Measurements from ENCODE around the gene SLC24A3.

SLC24A3 gene

GRCh38 chr20:19715986-19716385 lies 503.5 kb downstream of the SLC24A3 start:
- Mint-ChIP-seq H3K9me3 (ENCODE audit: low read depth) (no peaks in the 10 kb centered on the region), H3K4me3 (no peak overlapping the region), H3K36me3 (peaks cover 2% of the 10 kb centered on the region), H3K27me3 (no peaks in the 10 kb centered on the region), H3K27ac (no peak overlapping the region), H3K4me1 (ENCODE audit: low read depth) (no peaks in the 10 kb centered on the region)

- Mint-ChIP-seq H3K9me3 (ENCODE audit: low read depth) (no peaks in the 10 kb centered on the region), H3K36me3 (peaks cover 2% of the 10 kb centered on the region), H3K27me3 (no peaks in the 10 kb centered on the region), H3K4me3 (no peak overlapping the region), H3K4me1 (ENCODE audit: low read depth) (no peaks in the 10 kb centered on the region), H3K27ac (no peak overlapping the region)
Measured at GRCh38 chr20:19718880-19719279, 506.4 kb downstream of the SLC24A3 start.

- H3K9me3 Mint-ChIP-seq (ENCODE audit: low read depth) = no peaks in the 10 kb centered on the region
- H3K27ac Mint-ChIP-seq = no peak overlapping the region
- H3K27me3 Mint-ChIP-seq = no peaks in the 10 kb centered on the region
- peaks cover 2% of the 10 kb centered on the region for H3K36me3 Mint-ChIP-seq
- H3K4me1 Mint-ChIP-seq (ENCODE audit: low read depth) = no peaks in the 10 kb centered on the region
- no peak overlapping the region for H3K4me3 Mint-ChIP-seq
Measured at GRCh38 chr20:19720991-19721390, 508.5 kb downstream of the SLC24A3 start.

DNA sequence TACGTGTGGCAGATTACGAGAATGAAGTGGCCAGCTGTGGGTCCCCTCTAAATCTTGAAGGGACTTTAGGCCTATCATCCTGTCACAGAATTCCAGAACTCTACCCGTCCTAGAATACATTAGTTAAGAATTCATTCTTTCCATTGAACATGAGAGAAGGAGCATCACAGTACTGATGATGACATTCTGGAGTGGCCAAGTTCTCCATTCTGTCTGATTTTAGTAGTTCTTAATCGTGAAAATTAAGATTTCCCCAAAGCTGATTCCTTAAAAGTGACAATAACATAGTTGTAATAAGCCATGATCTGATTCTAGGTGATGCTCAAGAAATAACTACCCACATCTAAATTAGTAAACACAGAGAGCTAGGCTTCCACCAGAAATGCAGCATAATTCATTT lies 510.6 kb downstream of the SLC24A3 start:
- no peaks in the 10 kb centered on the region for H3K36me3 Mint-ChIP-seq
- no peak overlapping the region for H3K27ac Mint-ChIP-seq
- no peaks in the 10 kb centered on the region for H3K4me1 Mint-ChIP-seq (ENCODE audit: low read depth)
- no peaks in the 10 kb centered on the region for H3K9me3 Mint-ChIP-seq (ENCODE audit: low read depth)
- no peaks in the 10 kb centered on the region for H3K27me3 Mint-ChIP-seq
- H3K4me3 Mint-ChIP-seq = no peak overlapping the region

DNA sequence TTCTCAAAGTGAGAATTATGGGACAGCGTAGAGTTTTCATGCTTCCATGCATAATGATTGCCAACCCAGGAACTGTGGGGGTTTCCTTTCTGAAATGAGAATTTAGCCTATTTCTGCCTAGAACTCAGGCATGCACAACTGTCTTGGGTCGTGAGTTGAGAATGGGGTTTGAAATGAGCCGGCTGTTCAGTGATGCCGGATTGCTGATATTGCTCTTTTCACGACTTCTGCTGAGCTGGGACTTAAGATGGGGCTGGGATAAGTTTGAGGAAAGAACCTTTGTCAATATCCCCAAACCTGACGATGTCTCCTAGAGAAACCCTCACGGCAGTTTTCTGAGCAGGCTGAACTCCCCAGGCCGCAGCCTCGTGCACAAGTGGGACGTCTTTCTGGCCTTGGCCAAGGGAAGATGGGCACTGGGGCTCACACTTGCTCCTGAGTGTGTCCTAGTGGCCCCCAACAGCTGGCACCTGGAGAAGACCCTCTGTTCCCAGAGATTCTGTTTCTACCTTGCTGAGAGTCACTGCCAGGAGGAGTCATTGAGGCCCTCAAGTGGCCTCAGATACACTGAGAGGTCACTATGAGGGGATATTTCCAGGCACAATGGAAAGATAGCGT lies 511.5 kb downstream of the SLC24A3 start:
- Mint-ChIP-seq H3K9me3 (ENCODE audit: low read depth) (no peaks in the 10 kb centered on the region), H3K27ac (no peak overlapping the region), H3K27me3 (no peaks in the 10 kb centered on the region), H3K4me1 (ENCODE audit: low read depth) (no peaks in the 10 kb centered on the region), H3K36me3 (no peaks in the 10 kb centered on the region), H3K4me3 (no peak overlapping the region)

GRCh38 chr20:19725373-19725772 lies 512.9 kb downstream of the SLC24A3 start:
- Mint-ChIP-seq H3K36me3 (no peaks in the 10 kb centered on the region), H3K27ac (no peak overlapping the region), H3K4me1 (ENCODE audit: low read depth) (no peaks in the 10 kb centered on the region)

DNA sequence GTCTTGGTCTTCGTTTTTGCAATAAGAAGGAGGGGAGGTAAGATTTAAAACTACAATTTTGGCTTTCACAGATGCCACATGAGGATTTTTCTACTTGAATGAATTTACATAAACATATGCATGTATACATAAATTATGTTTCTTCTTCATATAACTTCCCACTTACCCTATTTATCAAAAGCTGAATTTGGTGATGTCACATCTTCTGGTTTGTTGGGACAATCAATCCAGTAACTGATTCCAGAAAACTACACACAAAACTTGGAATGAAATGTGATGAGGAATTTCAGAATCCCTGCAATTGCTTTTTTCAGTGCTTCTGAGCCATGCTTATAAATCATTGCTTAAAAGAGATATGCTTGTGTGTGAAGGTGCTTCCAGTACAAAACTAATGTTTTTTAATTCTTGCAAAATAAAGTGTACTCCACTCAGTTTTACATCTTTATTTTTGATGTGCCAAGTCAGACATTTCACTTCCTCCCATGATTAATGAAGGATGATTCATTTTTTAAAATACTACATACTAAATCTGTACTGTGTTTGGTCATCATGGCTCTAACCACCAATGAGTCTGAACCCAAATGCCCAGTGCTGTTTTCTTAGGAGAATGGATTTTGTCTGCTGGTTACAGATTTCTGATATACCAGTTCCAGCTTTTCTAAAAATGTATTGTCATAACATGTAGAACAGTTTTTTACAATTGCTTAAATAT lies 513.5 kb downstream of the SLC24A3 start:
- Mint-ChIP-seq H3K4me3 (no peak overlapping the region), H3K36me3 (no peaks in the 10 kb centered on the region), H3K4me1 (ENCODE audit: low read depth) (no peaks in the 10 kb centered on the region), H3K27me3 (no peaks in the 10 kb centered on the region), H3K27ac (no peak overlapping the region), H3K9me3 (ENCODE audit: low read depth) (no peaks in the 10 kb centered on the region)

More at GRCh38 chr20:19725373-19725772, 512.9 kb downstream of the SLC24A3 start:
- Mint-ChIP-seq H3K4me3 (no peak overlapping the region), H3K27me3 (no peaks in the 10 kb centered on the region), H3K9me3 (ENCODE audit: low read depth) (no peaks in the 10 kb centered on the region)

- no peaks in the 10 kb centered on the region for H3K36me3 Mint-ChIP-seq
- H3K27ac Mint-ChIP-seq = no peak overlapping the region
- H3K4me1 Mint-ChIP-seq (ENCODE audit: low read depth) = no peaks in the 10 kb centered on the region
- no peaks in the 10 kb centered on the region for H3K9me3 Mint-ChIP-seq (ENCODE audit: low read depth)
- H3K4me3 Mint-ChIP-seq = no peak overlapping the region
- H3K27me3 Mint-ChIP-seq = no peaks in the 10 kb centered on the region
Measured at GRCh38 chr20:19727251-19727847, 514.9 kb downstream of the SLC24A3 start.

DNA sequence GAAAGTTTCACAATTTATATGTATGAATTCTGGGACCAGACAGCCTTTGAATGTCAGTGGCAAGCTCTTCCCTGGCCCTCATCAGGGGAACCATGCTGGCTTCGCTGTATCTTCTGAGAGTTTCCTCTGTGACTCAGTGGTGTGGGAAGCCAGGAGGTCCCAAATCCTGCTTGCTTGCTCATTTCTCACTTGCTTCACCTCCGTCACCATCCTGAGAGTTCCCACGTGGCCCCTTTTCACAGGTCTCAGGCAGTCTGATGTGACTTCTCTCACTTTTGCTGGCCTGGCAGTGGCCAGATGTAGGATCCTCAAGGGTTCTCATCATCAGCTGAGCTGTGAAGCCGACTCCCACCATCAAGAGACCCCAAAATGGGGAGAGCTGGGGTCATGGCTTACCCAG lies 517.2 kb downstream of the SLC24A3 start:
- Mint-ChIP-seq H3K4me3 (no peak overlapping the region), H3K9me3 (ENCODE audit: low read depth) (no peaks in the 10 kb centered on the region), H3K4me1 (ENCODE audit: low read depth) (no peaks in the 10 kb centered on the region), H3K27ac (no peak overlapping the region), H3K27me3 (no peaks in the 10 kb centered on the region), H3K36me3 (no peaks in the 10 kb centered on the region)

- no peaks in the 10 kb centered on the region for H3K9me3 Mint-ChIP-seq (ENCODE audit: low read depth)
- H3K4me3 Mint-ChIP-seq = no peak overlapping the region
- no peak overlapping the region for H3K27ac Mint-ChIP-seq
- H3K27me3 Mint-ChIP-seq = no peaks in the 10 kb centered on the region
- H3K36me3 Mint-ChIP-seq = no peaks in the 10 kb centered on the region
- H3K4me1 Mint-ChIP-seq (ENCODE audit: low read depth) = no peaks in the 10 kb centered on the region
Measured at GRCh38 chr20:19730706-19731105, 518.3 kb downstream of the SLC24A3 start.

GRCh38 chr20:19734811-19735210 lies 522.4 kb downstream of the SLC24A3 start:
- Mint-ChIP-seq H3K4me3 (no peak overlapping the region), H3K27ac (no peak overlapping the region)

DNA sequence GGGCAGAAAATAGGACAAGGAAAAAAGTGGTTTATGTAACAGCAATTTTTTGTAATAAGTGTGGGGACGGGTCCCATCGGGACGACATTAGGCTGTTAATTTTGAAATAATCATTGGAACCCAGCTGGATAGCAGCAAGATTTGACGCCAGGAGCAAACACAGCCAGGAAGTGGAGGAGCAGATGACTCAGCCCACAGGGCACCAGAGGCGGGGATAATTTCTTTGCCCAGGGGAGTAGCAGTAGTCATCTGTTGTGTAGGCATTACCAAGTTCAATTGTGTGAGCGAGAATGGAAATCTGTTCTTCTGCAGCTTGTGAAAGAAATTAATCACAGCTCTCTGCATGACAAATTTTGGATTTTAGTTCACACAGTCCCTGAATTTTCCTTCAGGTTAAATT lies 523.0 kb downstream of the SLC24A3 start:
- no peaks in the 10 kb centered on the region for H3K9me3 Mint-ChIP-seq (ENCODE audit: low read depth)
- no peaks in the 10 kb centered on the region for H3K4me1 Mint-ChIP-seq (ENCODE audit: low read depth)

More at GRCh38 chr20:19734811-19735210, 522.4 kb downstream of the SLC24A3 start:
- H3K9me3 Mint-ChIP-seq (ENCODE audit: low read depth) = no peaks in the 10 kb centered on the region
- H3K36me3 Mint-ChIP-seq = no peaks in the 10 kb centered on the region
- peaks cover 3% of the 10 kb centered on the region for H3K27me3 Mint-ChIP-seq
- H3K4me1 Mint-ChIP-seq (ENCODE audit: low read depth) = no peaks in the 10 kb centered on the region

GRCh38 chr20:19737025-19737424 lies 524.6 kb downstream of the SLC24A3 start:
- H3K4me3 Mint-ChIP-seq = no peak overlapping the region
- no peaks in the 10 kb centered on the region for H3K36me3 Mint-ChIP-seq
- peaks cover 6% of the 10 kb centered on the region for H3K27me3 Mint-ChIP-seq
- H3K27ac Mint-ChIP-seq = no peak overlapping the region
- no peaks in the 10 kb centered on the region for H3K4me1 Mint-ChIP-seq (ENCODE audit: low read depth)
- H3K9me3 Mint-ChIP-seq (ENCODE audit: low read depth) = no peaks in the 10 kb centered on the region

More for the DNA sequence above, 523.0 kb downstream of the SLC24A3 start:
- Mint-ChIP-seq H3K36me3 (no peaks in the 10 kb centered on the region), H3K27ac (no peak overlapping the region), H3K27me3 (peaks cover 3% of the 10 kb centered on the region), H3K4me3 (no peak overlapping the region)

GRCh38 chr20:19738951-19739350 lies 526.5 kb downstream of the SLC24A3 start:
- no peak overlapping the region for H3K27ac Mint-ChIP-seq
- H3K4me3 Mint-ChIP-seq = no peak overlapping the region
- no peaks in the 10 kb centered on the region for H3K4me1 Mint-ChIP-seq (ENCODE audit: low read depth)
- no peaks in the 10 kb centered on the region for H3K9me3 Mint-ChIP-seq (ENCODE audit: low read depth)
- H3K36me3 Mint-ChIP-seq = no peaks in the 10 kb centered on the region
- peaks cover 6% of the 10 kb centered on the region for H3K27me3 Mint-ChIP-seq

DNA sequence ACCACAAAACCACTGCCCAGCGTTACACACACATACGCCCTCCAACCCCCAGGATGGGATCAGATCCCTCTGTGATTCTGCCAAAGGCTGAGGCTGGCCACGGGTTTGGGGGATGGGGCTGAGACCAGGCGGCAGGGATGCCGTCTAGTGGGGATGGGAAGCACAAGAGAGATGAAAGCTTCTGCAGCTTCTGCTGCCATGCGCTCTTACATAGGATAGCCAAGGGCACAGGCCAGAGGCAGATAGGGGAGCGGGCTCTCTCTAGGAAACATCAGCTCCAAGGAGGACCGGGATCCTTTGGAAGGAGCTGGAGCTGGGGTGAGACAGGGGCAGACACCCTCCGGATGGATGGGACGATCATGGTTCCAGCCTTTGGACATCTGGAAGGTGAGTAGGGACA lies 526.9 kb downstream of the SLC24A3 start:
- Mint-ChIP-seq H3K4me1 (ENCODE audit: low read depth) (no peaks in the 10 kb centered on the region), H3K36me3 (no peaks in the 10 kb centered on the region), H3K4me3 (no peak overlapping the region), H3K9me3 (ENCODE audit: low read depth) (no peaks in the 10 kb centered on the region), H3K27ac (no peak overlapping the region), H3K27me3 (peaks cover 6% of the 10 kb centered on the region)

Data from activated naive CD8-positive, alpha-beta T cell (primary cell).